ENCODE measurements around the gene BRD3OS. TPM values are rescaled to one million over a fixed set of nuclear protein-coding genes. Genes with fewer than 3 reads are reported as not detected.

BRD3OS gene
- total and polyA plus RNA-seq, 2 donors (not counting 1 experiment from before 2014, with no cell fraction given): 12.0 to 25.3 TPM

DNA sequence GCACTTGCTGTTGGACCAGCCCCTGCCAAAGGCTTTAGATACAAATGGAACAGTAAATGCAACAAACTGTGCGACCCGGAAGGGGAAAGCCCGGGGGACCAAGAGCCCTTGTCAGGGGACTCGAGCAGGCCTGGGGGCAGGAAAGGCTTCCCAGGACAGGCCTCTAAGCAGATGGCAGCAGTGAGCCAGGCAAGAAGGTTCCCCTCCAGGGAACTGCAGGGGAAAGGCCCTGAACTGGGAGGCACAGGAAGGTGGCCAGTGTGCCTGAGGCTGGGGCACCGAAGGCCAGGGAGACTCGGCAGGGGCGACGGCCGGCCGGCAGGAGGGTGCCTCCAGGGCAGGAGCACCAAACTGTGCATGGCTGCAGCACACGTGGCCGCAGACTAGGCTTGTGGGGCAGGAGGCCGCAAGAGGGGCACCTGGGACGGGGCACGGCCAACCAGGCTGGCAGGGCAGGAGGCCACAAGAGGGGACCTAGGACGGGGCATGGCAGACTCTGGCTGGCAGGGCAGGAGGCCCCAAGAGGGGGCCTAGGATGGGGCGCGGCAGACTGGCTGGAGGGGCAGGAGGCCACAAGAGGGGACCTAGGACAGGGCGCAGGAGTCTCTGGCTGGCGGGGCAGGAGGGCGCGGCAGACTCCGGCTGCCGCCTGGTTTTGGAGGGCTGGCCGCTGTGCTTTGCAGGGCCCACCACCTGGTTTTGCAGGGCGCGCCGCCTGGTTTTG lies 43.2 kb upstream of the BRD3OS start:
- H3K4me3 Mint-ChIP-seq: no peak overlapping the region
- H3K27me3 ChIP-seq (replicated peaks in 1 of 4; ENCODE audit: control extremely low read depth in 1 of 4, control insufficient read depth in 3 of 4, insufficient read depth in 4 of 4, low read length in 3 of 4): no peaks in the 10 kb centered on the region
- H3K27me3 Mint-ChIP-seq: no peaks in the 10 kb centered on the region
- no peaks in the 10 kb centered on the region for H3K9me3 Mint-ChIP-seq (ENCODE audit: insufficient read depth)
- POLR2A ChIA-PET: no interaction called here
- DNase-seq: no peak
- H3K4me1 ChIP-seq (ENCODE audit: control insufficient read depth in 2 of 2, insufficient read depth in 2 of 2, low read length in 2 of 2): peaks cover 40 to 50% of the 10 kb centered on the region in 2 donors
- H4K20me1 ChIP-seq (ENCODE audit: control insufficient read depth, insufficient read depth, low read length, poor library complexity, severe bottlenecking): peaks cover 100% of the 10 kb centered on the region
- WGBS (ENCODE audit: insufficient coverage): 94% methylated on average over 28 of the region's 28 CpGs
- H3K4me3 ChIP-seq (ENCODE audit: control extremely low read depth in 1 of 5, extremely low read depth in 1 of 5, insufficient read depth in 1 of 5, low read depth in 2 of 5, low read length in 4 of 5): no peak overlapping the region
- peaks cover 79% of the 10 kb centered on the region for H3K4me1 Mint-ChIP-seq
- H3K27ac Mint-ChIP-seq: peak overlapping the region; percentile 37
- peak overlapping the region in 1 of 2 donors; percentile 65 for H3K27ac ChIP-seq (ENCODE audit: low read length in 2 of 2)
- no peak overlapping the region for H3K9ac ChIP-seq (ENCODE audit: low read length)
- H3K36me3 ChIP-seq (replicated peaks in 1 of 2; ENCODE audit: control extremely low read depth in 1 of 2, control insufficient read depth in 1 of 2, extremely low read depth in 1 of 2, insufficient read depth in 2 of 2, low read length in 1 of 2): peaks cover 0 to 9% of the 10 kb centered on the region in 2 experiments
- ATAC-seq (ENCODE audit: low read depth): no peak
- no peaks in the 10 kb centered on the region for H3K9me3 ChIP-seq (ENCODE audit: control extremely low read depth in 1 of 3, control insufficient read depth in 2 of 3, insufficient read depth in 1 of 3, low read length in 2 of 3)
- peak overlapping the region; percentile 87 for H3K4me2 ChIP-seq (replicated peaks; ENCODE audit: low read depth, low read length, poor library complexity, severe bottlenecking)
- peaks cover 100% of the 10 kb centered on the region for H3K79me2 ChIP-seq (ENCODE audit: control insufficient read depth, insufficient read depth, low read length)
- TF ChIP-seq, protein P1, sequence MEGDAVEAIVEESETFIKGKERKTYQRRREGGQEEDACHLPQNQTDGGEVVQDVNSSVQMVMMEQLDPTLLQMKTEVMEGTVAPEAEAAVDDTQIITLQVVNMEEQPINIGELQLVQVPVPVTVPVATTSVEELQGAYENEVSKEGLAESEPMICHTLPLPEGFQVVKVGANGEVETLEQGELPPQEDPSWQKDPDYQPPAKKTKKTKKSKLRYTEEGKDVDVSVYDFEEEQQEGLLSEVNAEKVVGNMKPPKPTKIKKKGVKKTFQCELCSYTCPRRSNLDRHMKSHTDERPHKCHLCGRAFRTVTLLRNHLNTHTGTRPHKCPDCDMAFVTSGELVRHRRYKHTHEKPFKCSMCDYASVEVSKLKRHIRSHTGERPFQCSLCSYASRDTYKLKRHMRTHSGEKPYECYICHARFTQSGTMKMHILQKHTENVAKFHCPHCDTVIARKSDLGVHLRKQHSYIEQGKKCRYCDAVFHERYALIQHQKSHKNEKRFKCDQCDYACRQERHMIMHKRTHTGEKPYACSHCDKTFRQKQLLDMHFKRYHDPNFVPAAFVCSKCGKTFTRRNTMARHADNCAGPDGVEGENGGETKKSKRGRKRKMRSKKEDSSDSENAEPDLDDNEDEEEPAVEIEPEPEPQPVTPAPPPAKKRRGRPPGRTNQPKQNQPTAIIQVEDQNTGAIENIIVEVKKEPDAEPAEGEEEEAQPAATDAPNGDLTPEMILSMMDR (IDR thresholded peaks at IDR 0.05): no peak
- TF ChIP-seq EZH2 (IDR thresholded peaks at IDR 0.05; ENCODE audit: borderline replicate concordance, insufficient read depth, low read depth, low read length, poor library complexity, severe bottlenecking): no peak
- CTCF ChIA-PET: no interaction called here
- H2AFZ ChIP-seq (ENCODE audit: insufficient read depth, low read depth, low read length, poor library complexity, severe bottlenecking): no peak overlapping the region
- intact Hi-C loops (cut with micrococcal nuclease): no loop called here

DNA sequence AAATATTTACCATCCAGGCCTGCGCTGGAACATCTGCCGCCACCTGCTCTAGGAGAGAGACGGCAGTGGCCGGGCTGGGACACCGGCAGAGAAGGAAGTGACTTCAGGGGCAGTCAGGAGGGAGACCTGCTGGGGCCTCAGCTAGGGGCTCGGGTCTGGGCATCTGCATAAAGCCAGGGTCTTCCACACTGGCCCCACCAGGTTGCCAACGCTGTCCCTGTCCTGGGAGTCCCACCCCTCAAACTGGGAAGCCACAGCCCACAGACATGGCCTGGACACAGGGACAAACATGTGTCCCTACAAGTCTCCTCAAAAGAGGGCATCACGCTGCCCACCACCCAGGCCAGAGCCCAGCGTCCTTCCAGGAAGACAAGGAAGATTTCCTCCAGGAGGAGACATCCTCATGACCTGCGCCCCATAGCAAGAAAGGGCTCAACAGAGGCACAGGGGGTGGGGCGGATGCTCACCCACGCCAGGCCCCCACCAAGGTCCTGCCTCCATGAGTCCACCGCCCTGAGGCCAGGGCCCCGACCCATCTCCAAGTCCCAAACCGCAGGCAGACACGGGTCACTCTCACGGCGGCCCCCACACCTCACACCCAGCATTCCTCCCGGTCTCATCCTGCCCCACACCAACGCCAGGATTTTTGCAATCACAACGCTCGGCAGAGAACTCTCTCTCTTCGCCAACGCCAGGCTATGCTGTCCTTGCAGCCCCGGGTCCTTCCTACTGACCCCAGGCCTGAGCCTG lies 42.1 kb upstream of the BRD3OS start:
- H3K27ac Mint-ChIP-seq: no peak overlapping the region
- DNase-seq: no peak
- CTCF ChIA-PET: interaction anchor here (1.3 kb wide), 1 partner anchor 12 kb away, joined by 4 read pairs; no protein-coding TSS in a partner anchor
- Histone ChIP-seq H4K20me1 (ENCODE audit: control insufficient read depth, insufficient read depth, low read length, poor library complexity, severe bottlenecking) (peaks cover 100% of the 10 kb centered on the region), H2AFZ (ENCODE audit: insufficient read depth, low read depth, low read length, poor library complexity, severe bottlenecking) (no peak overlapping the region), H3K4me3 (ENCODE audit: control extremely low read depth in 1 of 5, extremely low read depth in 1 of 5, insufficient read depth in 1 of 5, low read depth in 2 of 5, low read length in 4 of 5) (no peak overlapping the region), H3K27me3 (replicated peaks in 1 of 4; ENCODE audit: control extremely low read depth in 1 of 4, control insufficient read depth in 3 of 4, insufficient read depth in 4 of 4, low read length in 3 of 4) (no peaks in the 10 kb centered on the region), H3K36me3 (replicated peaks in 1 of 2; ENCODE audit: control extremely low read depth in 1 of 2, control insufficient read depth in 1 of 2, extremely low read depth in 1 of 2, insufficient read depth in 2 of 2, low read length in 1 of 2) (peaks cover 0 to 9% of the 10 kb centered on the region in 2 experiments), H3K4me1 (ENCODE audit: control insufficient read depth in 2 of 2, insufficient read depth in 2 of 2, low read length in 2 of 2) (peaks cover 45 to 50% of the 10 kb centered on the region in 2 donors), H3K4me2 (replicated peaks; ENCODE audit: low read depth, low read length, poor library complexity, severe bottlenecking) (no peak overlapping the region), H3K79me2 (ENCODE audit: control insufficient read depth, insufficient read depth, low read length) (peaks cover 100% of the 10 kb centered on the region), H3K27ac (ENCODE audit: low read length in 2 of 2) (no peak overlapping the region), H3K9me3 (ENCODE audit: control extremely low read depth in 1 of 3, control insufficient read depth in 2 of 3, insufficient read depth in 1 of 3, low read length in 2 of 3) (no peaks in the 10 kb centered on the region), H3K9ac (ENCODE audit: low read length) (no peak overlapping the region)
- POLR2A ChIA-PET: no interaction called here
- H3K4me1 Mint-ChIP-seq: peaks cover 79% of the 10 kb centered on the region
- no peak for TF ChIP-seq EZH2 (IDR thresholded peaks at IDR 0.05; ENCODE audit: borderline replicate concordance, insufficient read depth, low read depth, low read length, poor library complexity, severe bottlenecking)
- TF ChIP-seq, protein P1 (IDR thresholded peaks at IDR 0.05): no peak
- WGBS (ENCODE audit: insufficient coverage): 91% methylated on average over 24 of the region's 25 CpGs
- H3K27me3 Mint-ChIP-seq: no peaks in the 10 kb centered on the region
- intact Hi-C loops (cut with micrococcal nuclease): no loop called here
- ATAC-seq (ENCODE audit: low read depth): no peak
- H3K9me3 Mint-ChIP-seq (ENCODE audit: insufficient read depth): no peaks in the 10 kb centered on the region
- no peak overlapping the region for H3K4me3 Mint-ChIP-seq
